Stimulated activated naive B cell treated with anti-CD40 and anti-IgM and Interleukin-4, amounts not matched to agents 10 μg/mL and 1 μg/mL and 100 μg/mL, for 72 hours (primary cell): ENCODE measurements around the gene MEGF11.
A peak's percentile ranks its signal among the peaks of the same experiment; 100 is the strongest.
"Not testable (repeated sequence)": the region's sequence is repeated elsewhere in the genome, so short reads cannot be mapped to it uniquely, and the experiment has no call there.

ENCODE experiments used
- ATAC-seq, 2 donors: fragments of 150-1000 bp; cut with Tn5 transposase; replicated peaks; 2 replicates each; pipeline ENCODE4 v1.10.0; 2021; ENCODE audit warnings: moderate library complexity in 1 of 2
- DNase-seq: peaks from one replicate; pipeline ENCODE4 v3.0.0; 2021
- H3K27ac Mint-ChIP-seq: one replicate; pipeline ENCODE4 v1.8.0; 2022; ENCODE audit warnings: mild to moderate bottlenecking, mixed read lengths
- H3K27me3 Mint-ChIP-seq, 2 donors: one replicate each; pipeline ENCODE4 v1.8.0; 2022; ENCODE audit warnings: mixed read lengths in 2 of 2
- H3K36me3 Mint-ChIP-seq, 2 donors: one replicate each; pipeline ENCODE4 v1.8.0; 2022; ENCODE audit warnings: mixed read lengths in 2 of 2, mild to moderate bottlenecking in 1 of 2
- H3K4me1 Mint-ChIP-seq, 2 donors: one replicate each; pipeline ENCODE4 v1.8.0; 2022; ENCODE audit warnings: mixed read lengths in 2 of 2, mild to moderate bottlenecking in 1 of 2
- H3K4me3 Mint-ChIP-seq, 2 donors: one replicate each; pipeline ENCODE4 v1.8.0; 2022; ENCODE audit warnings: mild to moderate bottlenecking in 2 of 2, mixed read lengths in 2 of 2, moderate library complexity in 1 of 2
- H3K9me3 Mint-ChIP-seq, 2 donors: one replicate each; pipeline ENCODE4 v1.8.0; 2022; ENCODE audit warnings: mixed read lengths in 2 of 2, mild to moderate bottlenecking in 1 of 2

The MEGF11 gene

GRCh38 chr15:65981837-65982626 is 271.5 kb downstream of the MEGF11 start:
- Mint-ChIP-seq H3K4me3 (peak overlapping the region; percentile 82 to 89), H3K4me1 (peaks cover 15 to 34% of the 10 kb centered on the region in 2 donors), H3K27ac (peak overlapping the region; percentile 51), H3K27me3 (peaks cover 20 to 24% of the 10 kb centered on the region in 2 donors), H3K36me3 (no peaks in the 10 kb centered on the region), H3K9me3 (no peaks in the 10 kb centered on the region)
- DNase-seq (peak; percentile 42), ATAC-seq (peak; percentile 88 to 91)

DNA sequence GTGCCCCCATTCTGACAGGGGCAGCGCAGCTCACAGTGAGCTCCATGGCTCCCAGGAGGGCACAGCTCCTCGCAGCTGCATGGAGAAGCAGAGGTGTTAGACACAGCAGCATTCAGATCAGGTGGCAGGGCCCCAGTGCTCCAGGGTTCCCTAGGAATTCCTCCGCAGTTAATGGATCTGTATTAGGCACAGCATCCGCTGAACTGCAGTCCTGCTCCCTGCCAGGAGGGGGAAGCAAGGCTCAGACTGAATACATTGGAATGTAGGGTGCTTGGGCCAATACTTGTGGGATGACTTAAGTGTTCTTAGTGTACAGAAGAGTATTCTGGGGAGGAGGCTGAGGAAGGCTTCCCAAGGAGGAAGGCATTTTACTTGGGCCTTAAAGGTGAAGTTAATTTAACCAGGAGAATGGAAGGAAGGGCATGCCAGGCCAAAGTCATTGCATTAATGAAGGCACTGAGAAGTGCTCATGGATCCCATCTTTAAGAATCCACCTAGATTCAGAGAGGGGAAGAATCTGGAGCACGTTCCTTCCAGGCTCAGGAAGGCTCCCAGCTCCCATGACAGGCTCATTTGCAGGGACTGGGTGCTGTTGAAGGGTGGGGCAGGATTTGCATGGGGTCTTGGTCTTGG is 272.6 kb downstream of the MEGF11 start:
- Mint-ChIP-seq H3K36me3 (no peaks in the 10 kb centered on the region), H3K4me1 (peaks cover 15 to 34% of the 10 kb centered on the region in 2 donors), H3K27me3 (peaks cover 20 to 24% of the 10 kb centered on the region in 2 donors), H3K9me3 (no peaks in the 10 kb centered on the region), H3K4me3 (peak overlapping the region in 1 of 2 donors; percentile 89), H3K27ac (no peak overlapping the region)
- ATAC-seq: no peak
- no peak for DNase-seq

GRCh38 chr15:65979837-65980236 is 273.7 kb downstream of the MEGF11 start:
- H3K27ac Mint-ChIP-seq: no peak overlapping the region
- H3K27me3 Mint-ChIP-seq: peaks cover 26 to 28% of the 10 kb centered on the region in 2 donors
- peaks cover 15 to 34% of the 10 kb centered on the region in 2 donors for H3K4me1 Mint-ChIP-seq
- H3K9me3 Mint-ChIP-seq: no peaks in the 10 kb centered on the region
- no peak overlapping the region for H3K4me3 Mint-ChIP-seq
- no peaks in the 10 kb centered on the region for H3K36me3 Mint-ChIP-seq
- DNase-seq (no peak), ATAC-seq (no peak)

GRCh38 chr15:65979316-65979715 is 274.2 kb downstream of the MEGF11 start:
- Mint-ChIP-seq H3K4me1 (peaks cover 15 to 34% of the 10 kb centered on the region in 2 donors), H3K27ac (no peak overlapping the region), H3K9me3 (no peaks in the 10 kb centered on the region), H3K4me3 (no peak overlapping the region), H3K27me3 (peaks cover 26 to 28% of the 10 kb centered on the region in 2 donors), H3K36me3 (no peaks in the 10 kb centered on the region)
- ATAC-seq (peak; percentile 71 to 74), DNase-seq (peak; percentile 25)

GRCh38 chr15:65978110-65978509 is 275.4 kb downstream of the MEGF11 start:
- DNase-seq: no peak
- no peak for ATAC-seq
- peaks cover 14 to 33% of the 10 kb centered on the region in 2 donors for H3K4me1 Mint-ChIP-seq
- no peak overlapping the region for H3K4me3 Mint-ChIP-seq
- H3K36me3 Mint-ChIP-seq: no peaks in the 10 kb centered on the region
- H3K9me3 Mint-ChIP-seq: no peaks in the 10 kb centered on the region
- peaks cover 21 to 25% of the 10 kb centered on the region in 2 donors for H3K27me3 Mint-ChIP-seq
- no peak overlapping the region for H3K27ac Mint-ChIP-seq

- peaks cover 6 to 15% of the 10 kb centered on the region in 2 donors for H3K4me1 Mint-ChIP-seq
- peaks cover 21 to 22% of the 10 kb centered on the region in 2 donors for H3K27me3 Mint-ChIP-seq
- not testable (repeated sequence) for DNase-seq, H3K36me3 Mint-ChIP-seq, H3K27ac Mint-ChIP-seq, H3K9me3 Mint-ChIP-seq, H3K4me3 Mint-ChIP-seq, ATAC-seq
Measured at GRCh38 chr15:65976196-65976595, 277.4 kb downstream of the MEGF11 start.

DNA sequence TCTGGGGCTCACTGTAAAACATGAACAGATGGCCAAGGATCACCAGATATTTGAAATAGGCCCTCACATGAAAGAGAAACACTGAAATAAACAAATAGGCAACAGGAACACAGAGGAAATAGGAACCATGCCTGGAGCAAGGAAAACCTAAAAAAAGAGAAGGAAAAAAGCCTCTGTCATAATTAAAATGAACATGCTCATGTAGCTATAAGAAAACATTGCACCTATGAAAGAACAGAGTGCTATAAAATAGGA is 281.9 kb downstream of the MEGF11 start:
- Mint-ChIP-seq H3K4me3 (no peak overlapping the region), H3K4me1 (no peaks in the 10 kb centered on the region), H3K27ac (no peak overlapping the region), H3K36me3 (peaks cover 0 to 3% of the 10 kb centered on the region in 2 donors), H3K27me3 (peaks cover 27 to 34% of the 10 kb centered on the region in 2 donors), H3K9me3 (no peaks in the 10 kb centered on the region)
- DNase-seq (no peak), ATAC-seq (no peak)

GRCh38 chr15:65970937-65971740 is 282.4 kb downstream of the MEGF11 start:
- no peak for DNase-seq
- H3K4me1 Mint-ChIP-seq: no peaks in the 10 kb centered on the region
- H3K4me3 Mint-ChIP-seq: no peak overlapping the region
- peaks cover 0 to 3% of the 10 kb centered on the region in 2 donors for H3K36me3 Mint-ChIP-seq
- H3K27ac Mint-ChIP-seq: no peak overlapping the region
- H3K9me3 Mint-ChIP-seq: no peaks in the 10 kb centered on the region
- no peak for ATAC-seq
- H3K27me3 Mint-ChIP-seq: peaks cover 27 to 34% of the 10 kb centered on the region in 2 donors

- H3K4me1 Mint-ChIP-seq: no peaks in the 10 kb centered on the region
- peaks cover 21 to 30% of the 10 kb centered on the region in 2 donors for H3K27me3 Mint-ChIP-seq
- no peak overlapping the region for H3K27ac Mint-ChIP-seq
- no peaks in the 10 kb centered on the region for H3K9me3 Mint-ChIP-seq
- DNase-seq (no peak), ATAC-seq (no peak)
- H3K4me3 Mint-ChIP-seq: no peak overlapping the region
- H3K36me3 Mint-ChIP-seq: peaks cover 0 to 3% of the 10 kb centered on the region in 2 donors
Measured at GRCh38 chr15:65969865-65970816, 283.4 kb downstream of the MEGF11 start.

- ATAC-seq: no peak
Measured at GRCh38 chr15:65968511-65968910, 285.0 kb downstream of the MEGF11 start.

GRCh38 chr15:65964792-65965433 is 288.6 kb downstream of the MEGF11 start:
- DNase-seq (no peak), ATAC-seq (no peak)
- Mint-ChIP-seq H3K9me3 (no peaks in the 10 kb centered on the region), H3K4me3 (no peak overlapping the region), H3K27me3 (peaks cover 4 to 22% of the 10 kb centered on the region in 2 donors), H3K36me3 (no peaks in the 10 kb centered on the region), H3K4me1 (no peaks in the 10 kb centered on the region), H3K27ac (no peak overlapping the region)

More at GRCh38 chr15:65968511-65968910, 285.0 kb downstream of the MEGF11 start:
- no peak for DNase-seq
- peaks cover 14 to 26% of the 10 kb centered on the region in 2 donors for H3K27me3 Mint-ChIP-seq
- no peak overlapping the region for H3K4me3 Mint-ChIP-seq
- no peaks in the 10 kb centered on the region for H3K9me3 Mint-ChIP-seq
- peaks cover 0 to 3% of the 10 kb centered on the region in 2 donors for H3K36me3 Mint-ChIP-seq
- no peaks in the 10 kb centered on the region for H3K4me1 Mint-ChIP-seq
- no peak overlapping the region for H3K27ac Mint-ChIP-seq

DNA sequence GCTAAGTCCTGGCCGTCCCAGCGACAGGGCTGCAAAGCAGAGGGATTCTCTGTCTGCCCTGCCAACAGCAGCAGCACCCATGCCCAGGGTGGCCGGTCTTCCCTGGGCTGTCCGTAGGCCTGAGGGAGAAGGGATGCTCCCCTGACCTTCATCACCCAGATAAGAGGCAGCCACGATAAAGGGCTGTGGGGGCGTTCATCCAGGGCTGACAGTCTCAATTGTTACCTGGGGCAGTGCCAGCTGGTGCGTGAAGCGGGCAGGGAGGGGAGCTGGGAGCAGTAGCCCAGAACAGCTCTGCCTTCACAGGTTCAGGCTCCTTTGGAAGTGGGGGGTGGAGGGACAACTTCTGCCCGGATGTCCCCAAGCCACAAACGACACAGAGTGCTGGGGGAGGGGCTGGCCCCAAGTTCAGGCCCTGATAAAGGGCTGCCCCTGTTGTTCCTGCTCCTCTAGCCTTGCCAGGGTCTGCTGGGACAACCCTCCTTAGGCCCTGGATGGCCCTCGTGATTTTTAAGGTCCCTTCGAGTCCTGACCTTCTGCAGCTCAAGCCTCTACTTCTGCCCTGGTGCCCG is 289.6 kb downstream of the MEGF11 start:
- DNase-seq (no peak), ATAC-seq (no peak)
- Mint-ChIP-seq H3K9me3 (no peaks in the 10 kb centered on the region), H3K27me3 (peaks cover 0 to 16% of the 10 kb centered on the region in 2 donors), H3K36me3 (no peaks in the 10 kb centered on the region), H3K4me1 (no peaks in the 10 kb centered on the region), H3K27ac (no peak overlapping the region), H3K4me3 (no peak overlapping the region)

GRCh38 chr15:65963358-65963757 is 290.2 kb downstream of the MEGF11 start:
- Mint-ChIP-seq H3K27me3 (peaks cover 0 to 21% of the 10 kb centered on the region in 2 donors), H3K4me3 (no peak overlapping the region), H3K27ac (no peak overlapping the region), H3K4me1 (no peaks in the 10 kb centered on the region), H3K9me3 (no peaks in the 10 kb centered on the region), H3K36me3 (no peaks in the 10 kb centered on the region)
- DNase-seq: no peak
- no peak for ATAC-seq
